GM21381 (cell line): Measurements from ENCODE around the gene PGLYRP2.
"Not testable (repeated sequence)": the region's sequence is repeated elsewhere in the genome, so short reads cannot be mapped to it uniquely, and the experiment has no call there.

Experiments used
- ATAC-seq: cut with Tn5 transposase; IDR thresholded peaks from one replicate; pipeline ENCODE4 v1.9.1; 2021; ENCODE audit warnings: mild to moderate bottlenecking, moderate library complexity; ENCODE audit not compliant: unreplicated experiment

Gene PGLYRP2

DNA sequence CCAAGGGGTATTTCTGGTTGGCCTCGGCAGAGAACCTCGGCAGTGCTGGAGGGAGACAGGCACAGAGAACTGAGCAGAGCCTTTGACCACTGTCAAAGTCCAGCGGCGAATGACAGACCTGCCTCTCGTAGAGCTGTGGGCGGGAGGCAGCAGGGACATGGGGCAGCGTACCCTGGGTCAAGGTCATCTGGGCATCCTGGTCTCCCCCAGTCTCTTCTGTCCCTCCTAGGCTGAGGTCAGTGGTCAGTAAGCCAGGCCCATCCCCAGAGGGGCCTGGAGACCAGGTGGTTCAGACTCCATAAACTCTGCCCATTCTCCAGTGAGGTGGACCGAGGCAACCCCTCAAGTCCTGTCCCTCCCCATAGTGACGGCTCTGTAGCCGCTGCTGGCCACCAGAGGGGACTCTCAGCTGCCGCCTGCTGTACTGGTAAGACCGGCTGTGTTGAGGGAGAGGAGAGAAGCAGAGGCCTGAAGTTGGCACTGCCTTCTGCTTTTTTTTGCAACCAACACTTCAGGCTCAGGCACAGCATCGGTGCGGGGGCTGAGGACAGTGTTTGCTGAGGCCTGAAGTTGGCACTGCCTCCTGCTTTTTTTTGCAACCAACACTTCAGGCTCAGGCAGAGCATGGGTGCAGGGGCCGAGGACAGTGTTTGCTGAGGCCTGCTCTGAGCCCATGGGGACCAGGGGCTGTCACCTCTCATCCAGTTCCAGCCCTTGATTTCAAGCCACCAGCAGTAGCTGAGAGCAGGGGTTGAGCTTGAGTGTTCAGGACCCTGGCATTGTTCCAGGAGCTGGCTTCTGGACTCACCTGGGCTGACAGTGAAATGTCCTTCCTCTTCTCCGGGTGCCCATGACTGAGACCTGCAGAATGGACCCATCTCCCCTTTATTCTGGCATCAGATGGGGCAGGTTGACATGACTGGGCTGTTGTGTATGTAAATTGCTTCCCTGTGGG, at the start of gene PGLYRP2:
Gene PGLYRP2 (minus strand): TSS at position 111 of the 955 bp plus-strand sequence. CDS start 130 bp downstream, outside the sequence.
- ATAC-seq = no peak

DNA sequence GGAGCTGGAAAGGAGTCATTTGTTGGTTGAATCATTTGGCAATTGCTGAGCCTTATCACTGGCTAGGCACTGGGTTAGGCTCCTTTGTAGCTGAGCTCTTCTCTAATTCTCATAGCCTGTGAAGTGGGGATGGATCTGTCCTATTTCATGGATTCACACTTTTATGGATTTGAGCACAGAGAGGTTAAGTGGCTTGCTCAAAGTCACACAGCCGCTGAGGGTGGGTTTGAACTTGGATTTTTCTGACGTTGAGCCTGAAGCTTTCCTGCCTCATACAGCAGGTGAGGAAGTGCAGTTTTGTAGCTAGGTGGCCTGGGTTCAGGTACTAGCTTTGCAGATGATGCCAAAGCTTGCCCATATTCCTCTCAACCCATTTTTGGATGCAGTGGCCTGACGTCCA, 48.4 kb upstream of the PGLYRP2 start:
- ATAC-seq = no peak

GRCh38 chr19:15526408-15526807, 47.1 kb upstream of the PGLYRP2 start:
- ATAC-seq = no peak

- no peak for ATAC-seq
These were observed 46.0 kb upstream of the PGLYRP2 start for GRCh38 chr19:15525291-15525690.

- no peak for ATAC-seq
These were observed 45.5 kb upstream of the PGLYRP2 start for GRCh38 chr19:15524781-15525180.

- ATAC-seq = no peak
These were observed 40.2 kb upstream of the PGLYRP2 start for GRCh38 chr19:15519433-15519976.

GRCh38 chr19:15517778-15518177, 38.5 kb upstream of the PGLYRP2 start:
- ATAC-seq = no peak

- ATAC-seq = no peak
These were observed 37.1 kb upstream of the PGLYRP2 start for GRCh38 chr19:15516363-15516762.

DNA sequence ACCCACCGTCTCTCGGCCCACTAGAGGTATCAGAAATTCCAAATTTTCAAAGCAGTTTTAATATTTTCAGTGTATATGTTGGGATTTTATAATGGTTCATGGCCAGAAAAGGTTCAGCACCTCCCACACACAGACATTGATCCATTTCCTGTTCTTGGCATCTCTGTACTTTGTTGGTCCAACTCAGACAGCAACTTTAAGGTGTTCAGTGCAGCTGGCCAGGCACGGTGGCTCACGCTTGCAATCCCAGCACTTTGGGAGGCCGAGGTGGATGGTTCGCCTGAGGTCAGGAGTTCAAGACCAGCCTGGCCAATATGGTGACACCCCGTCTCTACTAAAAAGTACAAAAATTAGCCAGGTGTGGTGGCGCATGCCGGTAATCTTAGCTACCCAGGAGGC, 35.9 kb upstream of the PGLYRP2 start:
- not testable (repeated sequence) for ATAC-seq

- no peak for ATAC-seq
These were observed 32.5 kb upstream of the PGLYRP2 start for GRCh38 chr19:15511671-15512424.

- no peak for ATAC-seq
These were observed 28.9 kb upstream of the PGLYRP2 start, which contains the start of gene CYP4F22 for GRCh38 chr19:15508035-15508710. TSS of gene CYP4F22 (plus strand) at chr19:15508525. CDS start at chr19:15525337, 16,812 bp downstream.

DNA sequence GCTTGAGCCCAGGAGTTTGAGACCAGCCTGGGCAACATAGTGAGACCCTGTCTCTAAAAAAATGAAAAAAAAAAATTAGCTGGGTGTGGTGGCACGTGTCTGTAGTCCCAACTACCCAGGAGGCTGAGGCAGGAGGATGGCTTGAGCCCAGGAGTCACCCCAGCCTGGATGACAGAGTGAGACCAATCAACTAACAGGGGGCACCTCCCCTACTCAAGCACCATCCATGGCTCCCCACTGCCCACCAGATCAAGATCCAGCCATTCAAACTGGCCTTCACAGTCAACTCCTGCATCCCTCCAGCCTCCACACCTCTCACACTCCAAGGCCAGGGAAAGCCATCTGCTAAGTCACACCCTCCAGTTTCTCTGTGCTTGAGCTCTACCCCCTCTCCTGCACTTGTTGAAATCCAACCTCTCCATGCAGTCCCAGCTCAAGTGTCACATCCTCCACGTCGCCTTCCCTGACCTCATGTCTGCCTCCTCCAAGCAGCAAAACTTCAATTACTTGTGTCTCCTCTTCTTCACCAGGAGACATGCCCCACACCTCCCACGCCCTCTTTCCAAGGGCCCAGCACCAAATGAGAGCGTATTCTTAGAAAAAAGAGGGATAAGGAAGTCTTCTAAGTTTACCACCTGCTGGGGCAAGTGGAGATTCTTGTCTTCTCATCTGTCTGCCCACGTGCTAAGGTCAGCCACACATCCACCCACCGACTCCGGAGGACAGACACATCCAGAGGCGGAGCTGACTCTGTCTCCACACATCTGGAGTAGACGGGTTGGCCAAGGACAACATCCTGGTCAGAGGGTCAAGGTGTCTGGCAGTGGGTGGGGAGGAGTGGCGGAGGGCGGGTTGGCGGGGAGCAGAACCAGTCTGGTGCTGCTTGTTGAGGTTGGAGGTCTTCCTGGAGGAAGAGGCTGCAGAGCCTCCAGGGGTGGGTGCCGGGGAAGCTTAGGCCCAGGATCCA, 28.1 kb upstream of the PGLYRP2 start:
- ATAC-seq = no peak

GRCh38 chr19:15506074-15506571, 26.8 kb upstream of the PGLYRP2 start:
- ATAC-seq = no peak

GRCh38 chr19:15502264-15502663, 23.0 kb upstream of the PGLYRP2 start:
- no peak for ATAC-seq

DNA sequence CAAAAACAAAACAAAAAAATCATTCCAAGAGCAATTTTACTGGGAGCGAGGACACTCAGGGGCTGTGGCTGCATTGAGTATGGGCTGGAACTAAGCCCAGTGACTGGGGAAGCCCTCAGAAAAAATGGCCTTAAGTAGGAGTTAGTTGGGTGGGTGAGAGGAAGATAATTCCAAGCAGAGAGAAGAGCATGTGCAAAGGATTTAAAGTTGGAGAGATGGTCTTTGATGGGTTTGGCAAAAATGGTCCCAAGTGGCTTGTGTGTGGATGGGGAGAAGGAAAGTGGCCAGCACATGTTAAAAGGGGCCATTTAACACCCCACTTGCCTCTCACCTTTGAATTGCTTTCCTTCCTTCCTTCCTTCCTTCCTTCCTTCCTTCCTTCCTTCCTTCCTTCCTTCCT, 22.3 kb upstream of the PGLYRP2 start:
- no peak for ATAC-seq

DNA sequence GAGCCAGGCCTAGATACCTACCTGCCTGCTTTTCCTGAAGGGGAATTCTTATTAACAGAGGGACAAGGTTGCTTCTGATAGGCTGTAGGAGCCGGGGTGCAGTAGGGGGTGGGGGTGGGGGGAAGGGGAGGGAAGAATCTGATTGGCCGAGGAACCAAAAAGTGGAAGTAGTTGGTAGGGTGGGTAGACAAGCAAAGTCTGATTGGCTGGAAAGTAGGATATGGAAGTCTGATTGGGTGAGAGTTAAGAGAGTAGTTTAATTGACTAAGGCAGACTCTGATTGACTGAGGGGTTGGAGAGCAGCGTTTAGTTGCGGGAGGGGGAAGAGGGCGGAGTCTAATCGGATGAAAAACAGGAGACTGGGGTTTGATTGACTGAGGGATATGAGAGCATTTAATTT, 19.6 kb upstream of the PGLYRP2 start:
- ATAC-seq = no peak

DNA sequence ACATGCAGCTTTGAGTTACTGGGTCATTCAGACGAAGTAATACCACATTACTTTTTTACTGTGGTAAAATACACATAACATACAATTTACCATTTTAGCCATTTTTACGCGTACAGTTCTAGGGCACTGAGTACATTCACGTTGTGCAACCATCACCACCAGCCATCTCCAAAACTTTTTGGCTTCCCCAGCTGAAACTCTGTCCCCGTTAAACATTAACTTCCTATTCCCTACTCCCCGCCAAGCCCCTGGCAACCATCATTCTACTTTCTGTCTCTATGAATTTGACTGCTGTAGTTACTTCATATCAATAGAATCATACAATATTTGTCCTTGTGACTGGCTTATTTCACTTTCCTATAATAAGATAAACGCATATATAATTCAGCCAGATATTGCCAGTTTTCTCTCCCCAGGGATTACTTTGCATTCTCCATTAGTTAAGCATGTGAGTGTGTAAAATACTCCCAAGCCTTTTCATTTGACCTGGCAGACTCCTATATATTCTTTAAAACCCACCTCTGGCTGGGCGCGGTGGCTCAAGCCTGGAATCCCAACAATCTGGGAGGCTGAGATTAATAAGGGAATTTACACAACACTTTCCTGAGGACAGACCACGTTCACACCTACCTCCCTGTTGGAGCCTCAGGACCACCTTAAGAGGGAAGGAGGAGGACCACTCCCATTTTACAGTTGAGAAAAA, 19.0 kb upstream of the PGLYRP2 start:
- ATAC-seq = no peak

- no peak for ATAC-seq
These were observed 15.8 kb upstream of the PGLYRP2 start for GRCh38 chr19:15495151-15495550.
